ENCODE results near the gene HPDL. TPM values are rescaled to one million over a fixed set of nuclear protein-coding genes. Genes with fewer than 3 reads are reported as not detected.

The HPDL gene
- total and polyA plus RNA-seq, 10 of the 15 experiments (the other 5 are each of a cell fraction or from before 2014, with no cell fraction given), result 1.3 to 75.5 (median 31.8) TPM

DNA sequence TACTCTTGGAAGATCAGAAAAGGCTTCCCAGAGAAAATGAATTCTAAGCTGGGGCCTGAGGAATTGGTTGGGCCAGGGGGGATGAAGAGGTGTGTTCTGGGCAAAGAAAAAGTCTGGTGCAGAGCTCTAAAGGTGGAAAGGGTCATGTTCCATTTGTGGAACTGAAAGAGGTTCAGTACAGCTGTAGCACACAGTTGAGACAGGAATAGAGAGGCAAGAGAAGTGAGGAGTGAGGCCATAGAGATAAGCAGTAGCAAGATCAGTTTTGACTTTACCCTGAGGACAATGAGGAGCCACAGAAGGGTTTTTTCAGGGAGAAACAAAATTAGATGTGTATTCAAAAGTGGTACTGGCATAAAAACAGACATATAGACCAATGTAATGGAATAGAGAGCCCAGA lies 43.9 kb downstream of the HPDL start (continued):
- TF ChIP-seq, protein P1, sequence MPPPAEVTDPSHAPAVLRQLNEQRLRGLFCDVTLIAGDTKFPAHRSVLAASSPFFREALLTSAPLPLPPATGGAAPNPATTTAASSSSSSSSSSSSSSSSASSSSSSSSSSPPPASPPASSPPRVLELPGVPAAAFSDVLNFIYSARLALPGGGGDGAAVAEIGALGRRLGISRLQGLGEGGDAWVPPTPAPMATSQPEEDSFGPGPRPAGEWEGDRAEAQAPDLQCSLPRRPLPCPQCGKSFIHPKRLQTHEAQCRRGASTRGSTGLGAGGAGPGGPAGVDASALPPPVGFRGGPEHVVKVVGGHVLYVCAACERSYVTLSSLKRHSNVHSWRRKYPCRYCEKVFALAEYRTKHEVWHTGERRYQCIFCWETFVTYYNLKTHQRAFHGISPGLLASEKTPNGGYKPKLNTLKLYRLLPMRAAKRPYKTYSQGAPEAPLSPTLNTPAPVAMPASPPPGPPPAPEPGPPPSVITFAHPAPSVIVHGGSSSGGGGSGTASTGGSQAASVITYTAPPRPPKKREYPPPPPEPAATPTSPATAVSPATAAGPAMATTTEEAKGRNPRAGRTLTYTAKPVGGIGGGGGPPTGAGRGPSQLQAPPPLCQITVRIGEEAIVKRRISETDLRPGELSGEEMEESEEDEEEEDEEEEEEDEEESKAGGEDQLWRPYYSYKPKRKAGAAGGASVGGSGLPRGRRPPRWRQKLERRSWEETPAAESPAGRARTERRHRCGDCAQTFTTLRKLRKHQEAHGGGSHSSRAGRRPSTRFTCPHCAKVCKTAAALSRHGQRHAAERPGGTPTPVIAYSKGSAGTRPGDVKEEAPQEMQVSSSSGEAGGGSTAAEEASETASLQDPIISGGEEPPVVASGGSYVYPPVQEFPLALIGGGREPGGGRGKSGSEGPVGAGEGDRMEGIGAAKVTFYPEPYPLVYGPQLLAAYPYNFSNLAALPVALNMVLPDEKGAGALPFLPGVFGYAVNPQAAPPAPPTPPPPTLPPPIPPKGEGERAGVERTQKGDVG (CRISPR knock-in tag; IDR thresholded peaks at IDR 0.05), result no peak
- TF ChIP-seq, protein P2, sequence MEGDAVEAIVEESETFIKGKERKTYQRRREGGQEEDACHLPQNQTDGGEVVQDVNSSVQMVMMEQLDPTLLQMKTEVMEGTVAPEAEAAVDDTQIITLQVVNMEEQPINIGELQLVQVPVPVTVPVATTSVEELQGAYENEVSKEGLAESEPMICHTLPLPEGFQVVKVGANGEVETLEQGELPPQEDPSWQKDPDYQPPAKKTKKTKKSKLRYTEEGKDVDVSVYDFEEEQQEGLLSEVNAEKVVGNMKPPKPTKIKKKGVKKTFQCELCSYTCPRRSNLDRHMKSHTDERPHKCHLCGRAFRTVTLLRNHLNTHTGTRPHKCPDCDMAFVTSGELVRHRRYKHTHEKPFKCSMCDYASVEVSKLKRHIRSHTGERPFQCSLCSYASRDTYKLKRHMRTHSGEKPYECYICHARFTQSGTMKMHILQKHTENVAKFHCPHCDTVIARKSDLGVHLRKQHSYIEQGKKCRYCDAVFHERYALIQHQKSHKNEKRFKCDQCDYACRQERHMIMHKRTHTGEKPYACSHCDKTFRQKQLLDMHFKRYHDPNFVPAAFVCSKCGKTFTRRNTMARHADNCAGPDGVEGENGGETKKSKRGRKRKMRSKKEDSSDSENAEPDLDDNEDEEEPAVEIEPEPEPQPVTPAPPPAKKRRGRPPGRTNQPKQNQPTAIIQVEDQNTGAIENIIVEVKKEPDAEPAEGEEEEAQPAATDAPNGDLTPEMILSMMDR (IDR thresholded peaks at IDR 0.05 in 2 of 3, conservative IDR thresholded peaks at IDR 0.05 in 1 of 3; ENCODE audit: control insufficient read depth in 2 of 3, extremely low read depth in 1 of 3, insufficient read depth in 1 of 3, low read depth in 3 of 3, low read length in 3 of 3), result no peak
- no peak for TF ChIP-seq HDGF (IDR thresholded peaks at IDR 0.05)
- no peak for TF ChIP-seq BHLHE40 (IDR thresholded peaks at IDR 0.05; ENCODE audit: borderline replicate concordance in 1 of 2, low read depth in 2 of 2, low read length in 1 of 2)
- no peak for TF ChIP-seq DPF2 (IDR thresholded peaks at IDR 0.05)
- TF ChIP-seq, protein P3, sequence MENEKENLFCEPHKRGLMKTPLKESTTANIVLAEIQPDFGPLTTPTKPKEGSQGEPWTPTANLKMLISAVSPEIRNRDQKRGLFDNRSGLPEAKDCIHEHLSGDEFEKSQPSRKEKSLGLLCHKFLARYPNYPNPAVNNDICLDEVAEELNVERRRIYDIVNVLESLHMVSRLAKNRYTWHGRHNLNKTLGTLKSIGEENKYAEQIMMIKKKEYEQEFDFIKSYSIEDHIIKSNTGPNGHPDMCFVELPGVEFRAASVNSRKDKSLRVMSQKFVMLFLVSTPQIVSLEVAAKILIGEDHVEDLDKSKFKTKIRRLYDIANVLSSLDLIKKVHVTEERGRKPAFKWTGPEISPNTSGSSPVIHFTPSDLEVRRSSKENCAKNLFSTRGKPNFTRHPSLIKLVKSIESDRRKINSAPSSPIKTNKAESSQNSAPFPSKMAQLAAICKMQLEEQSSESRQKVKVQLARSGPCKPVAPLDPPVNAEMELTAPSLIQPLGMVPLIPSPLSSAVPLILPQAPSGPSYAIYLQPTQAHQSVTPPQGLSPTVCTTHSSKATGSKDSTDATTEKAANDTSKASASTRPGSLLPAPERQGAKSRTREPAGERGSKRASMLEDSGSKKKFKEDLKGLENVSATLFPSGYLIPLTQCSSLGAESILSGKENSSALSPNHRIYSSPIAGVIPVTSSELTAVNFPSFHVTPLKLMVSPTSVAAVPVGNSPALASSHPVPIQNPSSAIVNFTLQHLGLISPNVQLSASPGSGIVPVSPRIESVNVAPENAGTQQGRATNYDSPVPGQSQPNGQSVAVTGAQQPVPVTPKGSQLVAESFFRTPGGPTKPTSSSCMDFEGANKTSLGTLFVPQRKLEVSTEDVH (IDR thresholded peaks at IDR 0.05; ENCODE audit: low read depth, partially characterized antibody), result no peak
- no peak for TF ChIP-seq ZNF217 (IDR thresholded peaks at IDR 0.05)
- TF ChIP-seq MYC (IDR thresholded peaks at IDR 0.05; ENCODE audit: insufficient read depth, insufficient read length, insufficient replicate concordance, low read length, severe bottlenecking), result no peak
- 0 out of 2 replicates have a peak, but pooled peaks have one; percentile 34 for TF ChIP-seq NBN (IDR thresholded peaks at IDR 0.05)
- no peak for TF ChIP-seq EGR1 (IDR thresholded peaks at IDR 0.05; ENCODE audit: borderline replicate concordance in 1 of 2, low read depth in 2 of 2, low read length in 2 of 2)
- no peak for TF ChIP-seq NFXL1 (IDR thresholded peaks at IDR 0.05; ENCODE audit: borderline replicate concordance)
- peak; percentile 75; the same call in 1 of the 2 replicates for TF ChIP-seq SPI1 (IDR thresholded peaks at IDR 0.05; ENCODE audit: borderline replicate concordance, insufficient read depth, low read depth, low read length)
- no peak for TF ChIP-seq FOS (IDR thresholded peaks at IDR 0.05; ENCODE audit: borderline replicate concordance, extremely low read depth, insufficient read length)
- TF ChIP-seq NFIC (IDR thresholded peaks at IDR 0.05; ENCODE audit: low read depth, low read length), result 0 out of 2 replicates have a peak, but pooled peaks have one; percentile 30
- no peak for TF ChIP-seq CHD2 (IDR thresholded peaks at IDR 0.05; ENCODE audit: borderline replicate concordance, low read depth, low read length)
- no peak for TF ChIP-seq SIN3A (IDR thresholded peaks at IDR 0.05; ENCODE audit: low read depth, low read length)
